Testis (tissue), 3 donors: ENCODE data around the gene MEF2A. TPM values are rescaled to one million over a fixed set of nuclear protein-coding genes. Genes with fewer than 3 reads are reported as not detected.

Experiments used
- DNase-seq: peaks from one replicate; pipeline ENCODE4 v3.0.0-alpha.2; 2019
- H3K27ac ChIP-seq, 2 donors: fragments of 200-600 bp; sonication (generic); one replicate each; pipeline ENCODE4 v1.5.1; 2019
- H3K27me3 ChIP-seq: fragments of 200-600 bp; sonication (generic); one replicate; pipeline ENCODE4 v1.5.1; 2019
- H3K36me3 ChIP-seq: fragments of 200-600 bp; sonication (generic); one replicate; pipeline ENCODE4 v1.5.1; 2017; ENCODE audit warnings: low read depth; ENCODE audit errors: missing control alignments
- H3K4me1 ChIP-seq: fragments of 200-600 bp; sonication (generic); one replicate; pipeline ENCODE4 v1.5.1; 2019
- H3K4me3 ChIP-seq, 2 donors: fragments of 200-600 bp; sonication (generic); one replicate each; pipeline ENCODE4 v1.5.1; 2017 to 2019
- H3K9me3 ChIP-seq: fragments of 200-600 bp; sonication (generic); one replicate; pipeline ENCODE4 v1.5.1; 2017
- CTCF ChIP-seq, 3 experiments: fragments of 450-650 bp in 2 of 3; fragments of 200-600 bp in 1 of 3; sonication (generic) in 1 of 3; IDR thresholded peaks; one replicate each; pipeline ENCODE4 v1.5.1; 2016 to 2019; ENCODE audit warnings: antibody characterized with exemption in 3 of 3, mild to moderate bottlenecking in 2 of 3, moderate library complexity in 1 of 3
- POLR2A ChIP-seq: fragments of 450-650 bp; IDR thresholded peaks from one replicate; pipeline ENCODE4 v1.6.1; 2017; ENCODE audit warnings: antibody characterized with exemption, mild to moderate bottlenecking, moderate library complexity
- WGBS, 2 donors: methylation state at CpG; one replicate each; pipeline ENCODE4 v1.1.5; 2018; 5-methylcytosine and 5-hydroxymethylcytosine counted together
- intact Hi-C: fragments of 100-400 bp; cut with DNase I; formaldehyde crosslinking; loops from one replicate; pipeline ENCODE4 v1.15.1; 2023; ENCODE audit warnings: low total_unique reads
- polyA plus RNA-seq: library from polyadenylated mRNA; stranded (reverse); fragments of 350-450 nt; fragmentation: Illumina TruSeq; extraction: RNeasy Lipid Tissue Mini Kit (QIAGEN cat#74804); gene quantifications from one replicate; pipeline ENCODE4 v1.2.3, GENCODE V29; 2014; ENCODE audit warnings: low read depth, low replicate concordance; ENCODE audit not compliant: insufficient read depth
- total RNA-seq, 2 donors: library from RNA; depleted of rRNA; stranded (reverse); fragments of >200 nt; gene quantifications; one replicate each; pipeline ENCODE4 v1.2.3, GENCODE V29; 2016

Gene MEF2A
- total and polyA plus RNA-seq, 3 donors from 2014 or later, result 33.7 to 68.9 (median 67.9) TPM

GRCh38 chr15:99561476-99562230, 4.1 kb upstream of the MEF2A start:
- no peaks in the 10 kb centered on the region for H3K36me3 ChIP-seq
- peaks cover 18% of the 10 kb centered on the region for H3K4me1 ChIP-seq
- no peaks in the 10 kb centered on the region for H3K27me3 ChIP-seq
- intact Hi-C loops, result no loop called here
- no peak for DNase-seq
- WGBS, 2 donors, result 94 to 97% methylated on average over 10 of the region's 10 CpGs
- H3K27ac ChIP-seq, result no peak overlapping the region
- H3K4me3 ChIP-seq, result no peak overlapping the region
- H3K9me3 ChIP-seq, result no peaks in the 10 kb centered on the region
- TF ChIP-seq POLR2A, result no peak
- no peak for TF ChIP-seq CTCF (IDR thresholded peaks at IDR 0.05)

- no peak for DNase-seq
- H3K27ac ChIP-seq, result no peak overlapping the region
- H3K9me3 ChIP-seq, result no peaks in the 10 kb centered on the region
- no peak overlapping the region for H3K4me3 ChIP-seq
- WGBS, 2 donors, result 84 to 90% methylated on average over 2 of the region's 2 CpGs
- no peaks in the 10 kb centered on the region for H3K27me3 ChIP-seq
- TF ChIP-seq CTCF (IDR thresholded peaks at IDR 0.05) (no peak), POLR2A (no peak)
- intact Hi-C loops, result no loop called here
- peaks cover 18% of the 10 kb centered on the region for H3K4me1 ChIP-seq
- H3K36me3 ChIP-seq, result no peaks in the 10 kb centered on the region
Observed at GRCh38 chr15:99562238-99562637, 3.5 kb upstream of the MEF2A start.

- TF ChIP-seq POLR2A (no peak), CTCF (IDR thresholded peaks at IDR 0.05) (no peak)
- H3K4me1 ChIP-seq, result peaks cover 36% of the 10 kb centered on the region
- H3K27me3 ChIP-seq, result no peaks in the 10 kb centered on the region
- H3K4me3 ChIP-seq, result peak overlapping the region; percentile 52 to 93
- DNase-seq, result peak; percentile 55
- intact Hi-C loops, result no loop called here
- H3K27ac ChIP-seq, result peak overlapping the region; percentile 90 to 99
- H3K9me3 ChIP-seq, result no peaks in the 10 kb centered on the region
- 16 to 21% methylated on average over 11 of the region's 11 CpGs for WGBS, 2 donors
- H3K36me3 ChIP-seq, result no peaks in the 10 kb centered on the region
Observed at GRCh38 chr15:99564221-99565048, 1.3 kb upstream of the MEF2A start.

- no peaks in the 10 kb centered on the region for H3K27me3 ChIP-seq
- TF ChIP-seq POLR2A (no peak), CTCF (IDR thresholded peaks at IDR 0.05) (no peak)
- peak overlapping the region; percentile 90 to 99 for H3K27ac ChIP-seq
- no peaks in the 10 kb centered on the region for H3K9me3 ChIP-seq
- H3K4me3 ChIP-seq, result peak overlapping the region; percentile 52 to 93
- peaks cover 36% of the 10 kb centered on the region for H3K4me1 ChIP-seq
- H3K36me3 ChIP-seq, result no peaks in the 10 kb centered on the region
- 5 to 17% methylated on average over 4 to 13 of the region's 22 CpGs for WGBS, 2 donors
- intact Hi-C loops, result no loop called here
- no peak for DNase-seq
Observed at GRCh38 chr15:99565049-99565298, 810 bp upstream of the MEF2A start.
